OCI-LY7 (cell line): ENCODE measurements around the gene PLXNA4. TPM values are rescaled to one million over a fixed set of nuclear protein-coding genes. Genes with fewer than 3 reads are reported as not detected.

Experiments
- BruUV-seq: library from RNA; stranded (reverse); fragments of 400-500 nt; replicated peaks from 2 replicates; lab custom pipeline; 2021; lab: Mats Ljungman, UMichigan
- CTCF ChIA-PET: fragments of 300-600 bp; sonication (Branson Sonifier 250); formaldehyde crosslinking; loops from one replicate; lab custom pipeline; 2022; ENCODE audit warnings: antibody characterized with exemption; ENCODE audit not compliant: unreplicated experiment; lab: Charles Lee
- POLR2A ChIA-PET: fragments of 300-600 bp; sonication (Branson Sonifier 250); formaldehyde crosslinking; loops from one replicate; lab custom pipeline; 2022; ENCODE audit warnings: antibody characterized with exemption; lab: Charles Lee
- DNase-seq: peaks from one replicate; pipeline ENCODE4 v3.0.0-alpha.2; 2015; ENCODE audit warnings: low spot score
- H2AFZ ChIP-seq: fragments of 200-600 bp; sonication (generic), shearing (Covaris generic); 2 replicates; pipeline ENCODE4 v1.6.1; 2014; ENCODE audit warnings: mild to moderate bottlenecking, antibody characterized with exemption, low read length, moderate library complexity
- H3K27ac ChIP-seq: fragments of 200-600 bp; sonication (generic); 2 replicates; pipeline ENCODE4 v1.5.1; 2014; ENCODE audit warnings: mixed run types, low read depth, mild to moderate bottlenecking, moderate library complexity, low read length, inconsistent platforms; ENCODE audit not compliant: poor library complexity, severe bottlenecking
- H3K36me3 ChIP-seq: fragments of 200-600 bp; sonication (generic); 2 replicates; pipeline ENCODE4 v1.6.1; 2014; ENCODE audit warnings: mild to moderate bottlenecking, antibody characterized with exemption, low read length, moderate library complexity, mixed read lengths; ENCODE audit not compliant: insufficient read depth
- H3K4me1 ChIP-seq: fragments of 200-600 bp; sonication (generic); 2 replicates; pipeline ENCODE4 v1.5.1; 2014; ENCODE audit warnings: mild to moderate bottlenecking, low read length; ENCODE audit not compliant: insufficient read depth, poor library complexity, severe bottlenecking
- H3K4me2 ChIP-seq: fragments of 200-600 bp; sonication (generic); 2 replicates; pipeline ENCODE4 v1.6.1; 2014; ENCODE audit warnings: mild to moderate bottlenecking, low read length
- H3K4me3 ChIP-seq: fragments of 200-600 bp; sonication (generic); 2 replicates; pipeline ENCODE4 v1.5.1; 2014; ENCODE audit warnings: mild to moderate bottlenecking, low read depth, low read length; ENCODE audit not compliant: poor library complexity, severe bottlenecking
- H3K79me2 ChIP-seq: fragments of 200-600 bp; sonication (generic); 2 replicates; pipeline ENCODE4 v1.6.1; 2016; ENCODE audit warnings: low read depth, mild to moderate bottlenecking, low read length, moderate library complexity, mixed read lengths; ENCODE audit not compliant: insufficient read depth
- H3K9me2 ChIP-seq: fragments of 200-600 bp; sonication (generic); 2 replicates; pipeline ENCODE4 v1.6.1; 2016; ENCODE audit warnings: mild to moderate bottlenecking, low read length, mixed read lengths; ENCODE audit not compliant: insufficient read depth
- H3K9me3 ChIP-seq: fragments of 200-600 bp; sonication (generic); 2 replicates; pipeline ENCODE4 v1.6.1; 2014; ENCODE audit warnings: mild to moderate bottlenecking, mixed run types, low read length, mixed read lengths
- H4K20me1 ChIP-seq: fragments of 200-600 bp; sonication (generic); 2 replicates; pipeline ENCODE4 v1.6.1; 2014; ENCODE audit warnings: mild to moderate bottlenecking, antibody characterized with exemption, low read length, moderate library complexity, mixed read lengths; ENCODE audit not compliant: insufficient read depth
- EZH2phosphoT487 ChIP-seq: fragments of 200-600 bp; sonication (generic); IDR thresholded peaks from 2 replicates; pipeline ENCODE4 v1.6.1; 2018; ENCODE audit warnings: low read depth, borderline replicate concordance, mild to moderate bottlenecking, mixed run types, antibody characterized with exemption, low read length, moderate library complexity, mixed read lengths
- intact Hi-C: fragments of 100-400 bp; cut with micrococcal nuclease; formaldehyde crosslinking; loops from one replicate; pipeline ENCODE4 v1.10.0; 2022; ENCODE audit not compliant: unreplicated experiment
- total RNA-seq, 2 experiments: library from RNA; depleted of rRNA in 1 of 2; stranded (reverse); fragments of >200 nt in 1 of 2; shearing (Covaris generic) in 1 of 2; gene quantifications; 2 replicates each; pipeline ENCODE4 v1.2.3, GENCODE V29; 2014 to 2022
- TF ChIP-seq, protein P1 (sequence below): fragments of 200-600 bp; sonication (generic); conservative IDR thresholded peaks from 2 replicates; pipeline ENCODE4 v1.5.1; 2014; ENCODE audit warnings: mild to moderate bottlenecking, antibody characterized with exemption, low read length, moderate library complexity, mixed read lengths

Gene PLXNA4
- total RNA-seq, 2 experiments from 2014 or later: not detected

DNA sequence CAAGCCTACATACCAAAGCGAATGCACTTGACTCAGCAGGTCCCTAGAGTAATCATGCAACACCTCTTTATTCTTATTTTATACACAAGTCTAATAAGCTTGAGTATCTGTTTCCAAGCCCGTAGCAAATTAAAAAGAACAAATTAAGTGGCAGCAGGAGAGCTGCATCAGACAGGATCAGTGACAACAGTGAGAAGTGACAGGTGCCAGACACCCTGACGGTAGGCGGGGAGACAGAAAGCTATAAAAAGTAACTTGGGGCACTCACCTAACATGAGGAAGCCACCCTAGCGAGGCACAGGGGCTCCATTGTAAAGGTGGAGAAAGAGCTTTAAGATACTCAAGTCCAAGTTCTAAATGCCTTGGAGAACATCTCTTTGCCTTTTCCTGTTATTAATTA is 174.2 kb downstream of the PLXNA4 start:
- DNase-seq: no peak
- no peaks in the 10 kb centered on the region for H3K4me1 ChIP-seq
- no peak overlapping the region for H2AFZ ChIP-seq
- no peak overlapping the region for H3K4me2 ChIP-seq
- ChIA-PET POLR2A (no interaction called here), CTCF (no interaction called here)
- H3K9me2 ChIP-seq: no peaks in the 10 kb centered on the region
- H3K4me3 ChIP-seq: no peak overlapping the region
- no peaks in the 10 kb centered on the region for H3K9me3 ChIP-seq
- TF ChIP-seq, protein P1, sequence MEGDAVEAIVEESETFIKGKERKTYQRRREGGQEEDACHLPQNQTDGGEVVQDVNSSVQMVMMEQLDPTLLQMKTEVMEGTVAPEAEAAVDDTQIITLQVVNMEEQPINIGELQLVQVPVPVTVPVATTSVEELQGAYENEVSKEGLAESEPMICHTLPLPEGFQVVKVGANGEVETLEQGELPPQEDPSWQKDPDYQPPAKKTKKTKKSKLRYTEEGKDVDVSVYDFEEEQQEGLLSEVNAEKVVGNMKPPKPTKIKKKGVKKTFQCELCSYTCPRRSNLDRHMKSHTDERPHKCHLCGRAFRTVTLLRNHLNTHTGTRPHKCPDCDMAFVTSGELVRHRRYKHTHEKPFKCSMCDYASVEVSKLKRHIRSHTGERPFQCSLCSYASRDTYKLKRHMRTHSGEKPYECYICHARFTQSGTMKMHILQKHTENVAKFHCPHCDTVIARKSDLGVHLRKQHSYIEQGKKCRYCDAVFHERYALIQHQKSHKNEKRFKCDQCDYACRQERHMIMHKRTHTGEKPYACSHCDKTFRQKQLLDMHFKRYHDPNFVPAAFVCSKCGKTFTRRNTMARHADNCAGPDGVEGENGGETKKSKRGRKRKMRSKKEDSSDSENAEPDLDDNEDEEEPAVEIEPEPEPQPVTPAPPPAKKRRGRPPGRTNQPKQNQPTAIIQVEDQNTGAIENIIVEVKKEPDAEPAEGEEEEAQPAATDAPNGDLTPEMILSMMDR: no peak
- no peak for TF ChIP-seq EZH2phosphoT487
- H4K20me1 ChIP-seq: no peaks in the 10 kb centered on the region
- no peak overlapping the region for H3K27ac ChIP-seq
- intact Hi-C loops: no loop called here
- no peaks in the 10 kb centered on the region for H3K79me2 ChIP-seq
- BruUV-seq: no TSS peak
- no peaks in the 10 kb centered on the region for H3K36me3 ChIP-seq

DNA sequence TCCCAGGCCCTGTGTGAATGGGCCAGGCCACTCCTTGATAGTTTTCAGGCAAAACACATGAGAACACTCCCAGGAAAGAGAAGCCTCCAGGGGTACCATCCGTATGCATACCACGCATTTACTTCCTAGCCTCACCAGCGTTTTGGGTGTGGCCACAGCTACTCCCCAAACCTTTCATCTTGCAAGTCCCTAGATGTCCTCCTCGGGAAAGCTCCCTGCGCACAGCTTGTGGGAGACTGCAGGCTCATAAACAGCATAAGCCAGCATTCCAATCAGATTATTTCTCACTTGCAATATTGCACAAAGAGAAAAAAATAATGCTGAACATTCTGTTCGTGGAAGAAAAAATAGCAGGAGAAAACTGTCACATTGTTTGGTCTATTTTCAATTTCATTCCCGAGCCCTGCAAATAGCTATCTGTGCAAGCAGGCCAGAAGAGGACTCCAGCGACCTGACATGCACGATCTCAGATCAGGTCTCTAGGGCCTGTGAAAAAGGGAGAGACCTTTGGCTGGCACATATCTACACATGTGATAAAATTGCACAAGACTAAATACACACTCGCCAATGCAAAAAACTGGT is 175.6 kb downstream of the PLXNA4 start:
- Histone ChIP-seq H3K4me1 (no peaks in the 10 kb centered on the region), H4K20me1 (no peaks in the 10 kb centered on the region; the same call in 1 of the 2 replicates), H3K9me2 (no peaks in the 10 kb centered on the region), H3K4me3 (no peak overlapping the region), H2AFZ (no peak overlapping the region), H3K79me2 (no peaks in the 10 kb centered on the region), H3K36me3 (no peaks in the 10 kb centered on the region), H3K4me2 (no peak overlapping the region), H3K27ac (no peak overlapping the region), H3K9me3 (no peaks in the 10 kb centered on the region)
- CTCF ChIA-PET: no interaction called here
- POLR2A ChIA-PET: no interaction called here
- no TSS peak for BruUV-seq
- TF ChIP-seq, protein P1: no peak
- no peak for TF ChIP-seq EZH2phosphoT487
- intact Hi-C loops: no loop called here
- DNase-seq: no peak

- H3K9me3 ChIP-seq: no peaks in the 10 kb centered on the region
- no peak overlapping the region for H3K4me2 ChIP-seq
- no peaks in the 10 kb centered on the region for H3K9me2 ChIP-seq
- no peak overlapping the region for H3K27ac ChIP-seq
- no peaks in the 10 kb centered on the region for H3K36me3 ChIP-seq
- intact Hi-C loops: no loop called here
- H2AFZ ChIP-seq: no peak overlapping the region
- H3K4me1 ChIP-seq: no peaks in the 10 kb centered on the region
- H4K20me1 ChIP-seq: no peaks in the 10 kb centered on the region; the same call in 1 of the 2 replicates
- H3K4me3 ChIP-seq: no peak overlapping the region
- CTCF ChIA-PET: no interaction called here
- H3K79me2 ChIP-seq: no peaks in the 10 kb centered on the region
- no TSS peak for BruUV-seq
- no peak for DNase-seq
- POLR2A ChIA-PET: no interaction called here
- TF ChIP-seq, protein P1: no peak
- TF ChIP-seq EZH2phosphoT487: no peak
Observed at GRCh38 chr7:132399367-132399766, 176.9 kb downstream of the PLXNA4 start.
